AG04449 (cell line): ENCODE results near the gene RFX1.

ENCODE experiments used
- CTCF ChIA-PET: fragments of 350-600 bp; formaldehyde crosslinking; extraction: SDS; loops from one replicate; lab custom pipeline; 2021; ENCODE audit warnings: antibody characterized with exemption; lab: Yijun Ruan, JAX
- POLR2A ChIA-PET: fragments of 400-600, 350-600 bp; formaldehyde crosslinking; extraction: SDS; loops from one replicate; lab custom pipeline; 2020; ENCODE audit warnings: antibody characterized with exemption, inconsistent platforms; lab: Yijun Ruan, JAX
- DNase-seq: peaks from one replicate; pipeline ENCODE4 v3.0.0-alpha.2; 2010; ENCODE audit warnings: low read depth, low spot score
- H3K4me3 ChIP-seq: 2 replicates; pipeline ENCODE4 v1.5.1; 2011; ENCODE audit warnings: low read depth, mild to moderate bottlenecking, control low read depth, low read length
- TF ChIP-seq, protein P1 (sequence below): IDR thresholded peaks from one replicate; pipeline ENCODE4 v1.5.1; 2011; ENCODE audit warnings: mild to moderate bottlenecking, moderate library complexity, low read length, control low read depth, inconsistent platforms; ENCODE audit not compliant: insufficient read depth; ENCODE audit errors: missing control alignments

RFX1 gene

DNA sequence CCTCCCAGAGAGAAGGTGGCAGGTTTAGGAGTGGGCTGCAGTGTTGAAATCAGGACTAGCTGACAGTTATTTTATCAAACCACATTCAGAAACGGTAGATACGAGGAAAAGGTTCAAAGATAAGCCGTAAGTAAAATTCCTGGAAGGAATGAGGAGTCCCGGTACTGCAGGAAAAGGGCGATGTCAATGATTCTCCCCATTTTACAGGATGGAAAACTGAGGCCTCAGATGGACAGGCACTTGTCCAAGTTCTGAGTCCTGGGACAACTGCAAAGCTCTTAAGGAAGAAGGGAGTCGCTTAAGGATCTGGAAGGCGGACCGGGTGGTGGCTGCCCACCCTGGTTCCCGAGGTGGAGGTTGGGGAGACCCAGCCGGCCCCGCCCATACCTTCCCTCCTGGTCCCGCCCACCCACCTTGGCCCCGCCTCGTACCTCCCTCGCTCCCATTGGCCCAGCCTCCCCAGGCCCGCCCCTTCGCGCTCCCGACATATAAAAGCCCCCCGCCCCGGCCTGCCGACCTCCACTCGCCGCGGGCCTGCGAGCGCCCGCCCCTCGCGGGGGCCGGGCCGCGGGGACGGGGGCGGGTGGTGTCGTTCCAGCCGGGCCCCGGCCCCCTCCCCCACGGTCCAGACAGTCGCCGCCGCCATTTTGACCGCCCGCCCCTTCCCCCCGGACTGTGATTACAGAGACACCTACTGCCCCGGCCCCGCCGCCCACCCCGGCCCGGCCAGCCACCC is 603 bp downstream of the RFX1 start:
- TF ChIP-seq, protein P1, sequence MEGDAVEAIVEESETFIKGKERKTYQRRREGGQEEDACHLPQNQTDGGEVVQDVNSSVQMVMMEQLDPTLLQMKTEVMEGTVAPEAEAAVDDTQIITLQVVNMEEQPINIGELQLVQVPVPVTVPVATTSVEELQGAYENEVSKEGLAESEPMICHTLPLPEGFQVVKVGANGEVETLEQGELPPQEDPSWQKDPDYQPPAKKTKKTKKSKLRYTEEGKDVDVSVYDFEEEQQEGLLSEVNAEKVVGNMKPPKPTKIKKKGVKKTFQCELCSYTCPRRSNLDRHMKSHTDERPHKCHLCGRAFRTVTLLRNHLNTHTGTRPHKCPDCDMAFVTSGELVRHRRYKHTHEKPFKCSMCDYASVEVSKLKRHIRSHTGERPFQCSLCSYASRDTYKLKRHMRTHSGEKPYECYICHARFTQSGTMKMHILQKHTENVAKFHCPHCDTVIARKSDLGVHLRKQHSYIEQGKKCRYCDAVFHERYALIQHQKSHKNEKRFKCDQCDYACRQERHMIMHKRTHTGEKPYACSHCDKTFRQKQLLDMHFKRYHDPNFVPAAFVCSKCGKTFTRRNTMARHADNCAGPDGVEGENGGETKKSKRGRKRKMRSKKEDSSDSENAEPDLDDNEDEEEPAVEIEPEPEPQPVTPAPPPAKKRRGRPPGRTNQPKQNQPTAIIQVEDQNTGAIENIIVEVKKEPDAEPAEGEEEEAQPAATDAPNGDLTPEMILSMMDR = no peak
- no peak for DNase-seq
- POLR2A ChIA-PET = interaction anchor here (0.6 to 1.1 kb wide), 3 partner anchors 8 to 131 kb away, joined by 3 to 4 read pairs (median 4); partner anchors contain the start of gene DCAF15
- H3K4me3 ChIP-seq = peak overlapping the region; percentile 71
- CTCF ChIA-PET = interaction anchor here (0.7 to 1.4 kb wide), 3 partner anchors 26 to 123 kb away, joined by 3 to 5 read pairs (median 3); partner anchors contain the start of gene IL27RA

DNA sequence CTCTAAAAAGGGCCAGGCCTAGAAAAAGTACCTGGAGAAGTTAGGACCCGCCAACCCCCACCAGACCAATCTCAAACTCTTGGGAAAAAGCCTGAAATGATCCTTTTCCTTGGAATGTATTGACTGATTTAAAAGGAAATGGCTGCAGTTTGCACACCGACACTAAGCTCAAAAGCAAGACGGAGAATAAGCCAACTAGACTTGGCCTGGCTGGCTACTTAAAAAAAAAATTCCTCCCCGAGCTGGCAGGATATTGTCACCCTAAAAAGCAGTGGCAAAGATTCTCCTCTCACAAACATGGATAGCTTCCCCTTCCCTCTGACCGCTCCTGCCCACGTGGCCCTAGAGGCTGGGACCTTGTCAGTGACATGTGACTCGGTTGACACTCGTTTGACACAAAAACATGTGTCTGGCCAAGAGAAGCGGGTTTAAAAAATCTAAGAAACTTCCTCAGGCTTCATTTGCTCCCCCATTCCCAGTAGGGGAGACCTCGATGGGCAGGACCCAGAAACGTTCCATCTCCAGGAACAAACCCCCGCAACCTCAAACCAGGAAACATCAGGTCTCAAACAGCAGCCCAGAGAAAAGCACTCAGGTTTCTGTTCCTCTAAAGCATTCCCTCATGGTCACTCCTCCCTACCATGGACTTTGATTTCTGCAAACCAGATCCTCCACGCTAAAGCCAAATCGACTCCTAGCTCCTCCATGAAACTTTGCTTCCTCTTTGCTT is 1.3 kb downstream of the RFX1 start:
- ChIA-PET POLR2A (no interaction called here), CTCF (interaction anchor here (1.6 kb wide), 1 partner anchor 27 kb away, joined by 5 read pairs; the partner anchor contains the start of gene IL27RA)
- H3K4me3 ChIP-seq = no peak overlapping the region
- TF ChIP-seq, protein P1 = no peak
- DNase-seq = no peak

DNA sequence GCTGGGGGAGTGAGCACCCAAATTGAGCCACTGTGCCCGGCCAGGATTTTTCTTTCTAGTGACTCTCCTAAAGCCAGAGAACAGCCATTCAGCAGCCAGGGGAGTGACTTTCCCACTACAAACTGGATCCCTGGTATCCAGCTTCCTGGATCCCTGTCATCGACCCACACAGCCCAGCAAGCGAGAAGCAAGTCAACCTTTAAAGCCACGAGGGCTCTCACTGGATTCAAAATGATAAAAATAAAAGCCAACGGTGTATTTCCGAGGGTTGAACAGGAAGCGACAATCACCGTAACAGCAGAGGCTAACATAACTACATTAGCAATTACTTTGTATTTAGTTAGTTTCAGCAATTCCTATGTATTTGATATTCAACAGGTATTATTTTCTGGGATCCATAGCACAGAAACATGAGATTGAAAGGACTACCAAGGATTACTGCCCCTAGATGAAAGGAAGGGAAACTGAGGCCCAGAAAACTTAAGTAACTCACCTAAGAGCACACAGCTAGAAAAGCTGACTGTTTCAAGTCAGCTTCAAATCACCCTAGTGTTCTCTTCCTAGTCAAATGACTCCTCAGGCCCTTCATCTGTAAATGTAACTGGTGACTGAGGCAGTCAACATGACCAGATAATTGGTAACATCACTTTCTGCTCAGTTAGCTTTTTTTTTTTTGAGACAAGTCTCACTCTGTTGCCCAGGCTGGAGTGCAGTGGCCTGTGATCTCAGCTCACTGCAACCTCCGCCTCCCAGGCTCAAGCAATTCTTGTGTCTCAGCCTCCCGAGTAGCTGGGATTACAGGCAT is 2.7 kb downstream of the RFX1 start:
- ChIA-PET CTCF (interaction anchor here (0.6 to 2.1 kb wide), 5 partner anchors 8 to 133 kb away, joined by 3 to 7 read pairs (median 5); partner anchors contain the start of genes ASF1B and IL27RA), POLR2A (interaction anchor here (0.7 kb wide), 1 partner anchor 65 kb away, joined by 4 read pairs; the partner anchor contains the start of gene PODNL1)
- H3K4me3 ChIP-seq = no peak overlapping the region

DNA sequence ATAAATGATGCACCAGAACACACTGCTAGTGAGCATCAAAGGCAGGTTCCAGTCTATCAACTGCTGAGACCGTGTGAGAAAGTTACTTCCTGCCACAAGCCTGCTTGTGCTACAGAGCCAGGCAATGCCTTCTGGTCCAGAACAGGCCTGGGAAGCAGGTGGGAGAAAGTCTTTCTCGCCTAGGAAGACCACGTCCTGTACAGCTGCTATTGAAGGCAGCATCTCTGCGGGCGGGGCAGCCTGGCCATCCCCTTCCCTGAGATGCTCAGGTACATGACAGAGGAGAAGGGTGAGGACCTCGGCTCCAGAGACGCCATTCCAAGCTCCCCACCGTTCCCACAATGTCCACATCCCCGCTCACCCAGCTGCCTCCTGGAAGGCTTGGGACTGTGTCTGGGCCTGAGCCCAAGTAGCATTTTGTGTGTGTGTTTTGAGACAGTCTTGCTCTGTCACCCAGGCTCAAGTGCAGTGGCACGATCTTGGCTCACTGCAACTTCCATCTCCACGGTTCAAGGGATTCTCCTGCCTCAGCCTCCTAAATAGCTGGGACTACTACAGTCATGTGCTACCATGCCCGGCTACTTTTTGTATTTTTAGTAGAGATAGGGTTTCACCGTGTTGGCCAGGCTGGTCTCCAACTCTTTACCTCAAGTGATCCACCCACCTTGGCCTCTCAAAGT is 3.4 kb downstream of the RFX1 start:
- CTCF ChIA-PET = interaction anchor here (1.7 to 2.1 kb wide), 2 partner anchors 10 to 16 kb away, joined by 5 to 7 read pairs; no protein-coding TSS in a partner anchor
- no peak for DNase-seq
- TF ChIP-seq, protein P1 = no peak
- POLR2A ChIA-PET = interaction anchor here (0.7 kb wide), 1 partner anchor 64 kb away, joined by 4 read pairs; the partner anchor contains the start of gene PODNL1
- H3K4me3 ChIP-seq = no peak overlapping the region

More for the DNA sequence above, 2.7 kb downstream of the RFX1 start:
- DNase-seq = no peak
- TF ChIP-seq, protein P1 = no peak

DNA sequence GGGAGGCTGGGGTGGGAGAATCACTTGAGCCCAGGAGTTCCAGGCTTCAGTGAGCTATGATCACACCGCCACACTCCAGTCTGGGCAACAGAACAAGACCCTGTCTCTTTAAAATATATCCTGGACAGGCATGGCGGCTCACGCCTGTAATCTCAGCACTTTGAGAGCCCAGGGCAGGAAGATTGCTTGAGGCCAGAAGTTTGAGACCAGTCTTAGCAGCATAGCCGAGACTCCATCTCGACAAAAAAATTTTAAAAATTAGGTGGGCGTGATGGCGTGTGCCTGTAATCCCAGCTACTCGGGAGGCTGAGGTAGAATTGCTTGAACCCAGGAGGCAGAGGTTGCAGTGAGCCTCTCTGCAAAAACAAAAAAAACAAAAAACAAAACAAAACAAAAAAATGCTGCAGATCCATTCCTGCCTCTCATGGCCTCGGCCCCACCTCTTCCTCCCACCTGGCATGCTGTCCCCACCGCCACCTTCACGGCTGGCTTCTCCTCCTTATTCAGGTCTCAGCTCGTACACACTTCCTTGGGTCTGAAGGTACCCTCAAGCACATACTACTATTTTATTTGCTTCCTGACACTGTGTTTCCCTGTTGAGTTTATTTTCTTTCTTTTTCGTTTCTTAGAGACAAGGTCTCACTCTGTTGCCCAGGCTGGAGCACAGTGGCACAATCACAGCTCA is 5.3 kb downstream of the RFX1 start:
- TF ChIP-seq, protein P1 = no peak
- ChIA-PET CTCF (interaction anchor here (1.3 kb wide), 2 partner anchors 71 to 74 kb away, joined by 4 read pairs; partner anchors contain the start of gene MISP3), POLR2A (interaction anchor here (0.6 kb wide), 1 partner anchor 55 kb away, joined by 4 read pairs; no protein-coding TSS in a partner anchor)
- no peak overlapping the region for H3K4me3 ChIP-seq
- no peak for DNase-seq
